GM12878 (cell line): ENCODE data around the gene CDK13. TPM values are rescaled to one million over a fixed set of nuclear protein-coding genes. Genes with fewer than 3 reads are reported as not detected.

Experiments used
- ATAC-seq: fragments of 200-7000 bp; cut with Tn5 transposase; 3 replicates; pipeline ENCODE4 v1.9.1; 2020; ENCODE audit warnings: mild to moderate bottlenecking, moderate library complexity
- BruUV-seq: library from RNA; stranded (reverse); fragments of 400-500 nt; replicated peaks from 2 replicates; lab custom pipeline; 2021; lab: Mats Ljungman, UMichigan
- CTCF ChIA-PET: fragments of 300-600 bp; sonication (Branson Sonifier 250); formaldehyde crosslinking; extraction: SDS; loops from one replicate; lab custom pipeline; 2021; ENCODE audit warnings: inconsistent platforms; lab: Yijun Ruan, JAX
- POLR2A ChIA-PET: fragments of 350-600 bp; formaldehyde crosslinking; extraction: SDS; loops from one replicate; lab custom pipeline; 2021; ENCODE audit warnings: inconsistent platforms; lab: Charles Lee
- RAD21 ChIA-PET: fragments of 300-600 bp; sonication (Branson Sonifier 250); formaldehyde crosslinking; loops from one replicate; lab custom pipeline; 2023; ENCODE audit warnings: antibody characterized with exemption; ENCODE audit not compliant: unreplicated experiment; lab: Charles Lee
- SMC1A ChIA-PET: fragments of 300-600 bp; sonication (Branson Sonifier 250); formaldehyde crosslinking; loops from one replicate; lab custom pipeline; 2023; ENCODE audit not compliant: unreplicated experiment, uncharacterized antibody; lab: Charles Lee
- DNase-seq: peaks from one replicate; pipeline ENCODE4 v3.0.0-alpha.2; 2011; ENCODE audit warnings: low read depth, low spot score
- FAIRE-seq: peaks from 3 replicates; lab custom pipeline; 2011; peaks lifted over from hg19 to GRCh38; lab: Jason Lieb, UNC
- H2AFZ ChIP-seq: 2 replicates; pipeline ENCODE4 v1.6.0; 2011; ENCODE audit warnings: low read depth, low read length, control low read depth; ENCODE audit not compliant: control insufficient read depth
- H3K27ac ChIP-seq: 2 replicates; pipeline ENCODE4 v1.5.1; 2011; ENCODE audit warnings: control low read depth; ENCODE audit not compliant: control insufficient read depth, insufficient read depth
- H3K27me3 ChIP-seq, 2 experiments: replicated peaks in 1 of 2; 2 replicates each; pipeline versions ENCODE4 v1.6.0 to v1.6.1; 2011; ENCODE audit warnings: low read length in 1 of 2; ENCODE audit not compliant: control insufficient read depth in 2 of 2, insufficient read depth in 2 of 2
- H3K36me3 ChIP-seq, 2 experiments: 2 replicates each; pipeline ENCODE4 v1.5.1; 2011; ENCODE audit warnings: low read length in 1 of 2; ENCODE audit not compliant: control insufficient read depth in 2 of 2, insufficient read depth in 2 of 2
- H3K4me1 ChIP-seq: 2 replicates; pipeline ENCODE4 v1.6.1; 2011; ENCODE audit warnings: mild to moderate bottlenecking, low read length, moderate library complexity, mixed read lengths; ENCODE audit not compliant: control insufficient read depth, insufficient read depth
- H3K4me2 ChIP-seq: 2 replicates; pipeline ENCODE4 v1.6.0; 2011; ENCODE audit warnings: control low read depth; ENCODE audit not compliant: control insufficient read depth, insufficient read depth
- H3K4me3 ChIP-seq: fragments of 200-600 bp; sonication (generic); 2 replicates; pipeline ENCODE4 v1.5.1; 2016
- H3K79me2 ChIP-seq: 2 replicates; pipeline ENCODE4 v1.6.0; 2011; ENCODE audit warnings: low read length; ENCODE audit not compliant: control insufficient read depth, insufficient read depth
- H3K9ac ChIP-seq: 2 replicates; pipeline ENCODE4 v1.8.0; 2011; ENCODE audit warnings: low read length, control low read depth, mixed read lengths; ENCODE audit not compliant: control insufficient read depth, insufficient read depth
- H3K9me3 ChIP-seq: replicated peaks from 3 replicates; pipeline ENCODE4 v1.5.1; 2011; ENCODE audit warnings: mild to moderate bottlenecking, low read length; ENCODE audit not compliant: control insufficient read depth, insufficient read depth
- H4K20me1 ChIP-seq: 2 replicates; pipeline ENCODE4 v1.6.0; 2011; ENCODE audit not compliant: control insufficient read depth, insufficient read depth
- NBN ChIP-seq: fragments of 450-650 bp; IDR thresholded peaks from 2 replicates; pipeline ENCODE4 v1.6.1; 2016
- NR2F1 ChIP-seq: fragments of 450-650 bp; conservative IDR thresholded peaks from 2 replicates; pipeline ENCODE4 v1.6.1; 2017; ENCODE audit warnings: mild to moderate bottlenecking
- PAX8 ChIP-seq: fragments of 450-650 bp; IDR thresholded peaks from 2 replicates; pipeline ENCODE4 v1.6.1; 2017; ENCODE audit warnings: mild to moderate bottlenecking, moderate library complexity
- POLR2A ChIP-seq: IDR thresholded peaks from 2 replicates; pipeline ENCODE4 v1.6.1; 2011; ENCODE audit warnings: low read depth, mild to moderate bottlenecking, low read length
- SIN3A ChIP-seq: IDR thresholded peaks from 2 replicates; pipeline ENCODE4 v1.6.1; 2012; ENCODE audit warnings: low read depth, low read length, improper control_type of control experiment
- SPI1 ChIP-seq: IDR thresholded peaks from 2 replicates; pipeline ENCODE4 v1.6.1; 2011; ENCODE audit warnings: low read depth, mild to moderate bottlenecking, low read length, moderate library complexity, borderline replicate concordance; ENCODE audit not compliant: insufficient read depth
- WGBS: methylation state at CpG from one replicate; pipeline ENCODE4 v1.1.6; 2016; ENCODE audit warnings: low lambda C conversion rate; ENCODE audit not compliant: insufficient replicate concordance, insufficient coverage; ENCODE audit errors: missing lambda C conversion rate; 5-methylcytosine and 5-hydroxymethylcytosine counted together
- in situ Hi-C: fragments of 300-500 bp; cut with MboI; formaldehyde crosslinking; loops from 9 replicates; pipeline ENCODE4 v1.14.3; 2018; ENCODE audit warnings: mixed read lengths
- intact Hi-C: fragments of 100-400 bp; cut with micrococcal nuclease; formaldehyde crosslinking; loops from one replicate; pipeline ENCODE4 v1.14.2; 2022; ENCODE audit not compliant: unreplicated experiment
- polyA plus RNA-seq, 11 experiments: library from polyadenylated mRNA; depleted of rRNA in 4 of 11; unstranded in 6 of 11; stranded (reverse) in 5 of 11; fragments of >200 nt; fragmentation: Nextera tagmentation in 4 of 11; fragmentation: Illumina TruSeq in 1 of 11; extraction: Ambion mirVana in 4 of 11; extraction: Trizol in 1 of 11; gene quantifications; 1 replicate in 1 of 11; 2 replicates in 10 of 11; pipeline versions ENCODE4 v1.2.1 to v1.2.3, GENCODE V29; 2011 to 2016; ENCODE audit warnings: inconsistent platforms in 2 of 11, missing spikeins in 2 of 11, low read depth in 1 of 11
- total RNA-seq, 4 experiments: library from RNA; depleted of rRNA in 3 of 4; stranded (reverse); fragments of >200 nt in 3 of 4; fragmentation: Illumina TruSeq in 1 of 4; extraction: Trizol in 1 of 4; gene quantifications; 2 replicates each; pipeline versions ENCODE4 v1.2.1 to v1.2.3, GENCODE V29; 2013 to 2021
- TF ChIP-seq, protein P1 (sequence below): IDR thresholded peaks from 2 replicates; pipeline ENCODE4 v1.6.1; 2012; ENCODE audit warnings: low read depth, low read length, improper control_type of control experiment

CDK13 gene
- total and polyA plus RNA-seq, 10 of the 15 experiments (the other 5 are each of a cell fraction or from before 2014, with no cell fraction given): 10.8 to 44.4 (median 28.0) TPM

GRCh38 chr7:39936761-39937160, 13.3 kb upstream of the CDK13 start (continued):
- TF ChIP-seq NR2F1 (no peak), SIN3A (no peak), NBN (no peak), PAX8 (no peak)
- TF ChIP-seq, protein P1, sequence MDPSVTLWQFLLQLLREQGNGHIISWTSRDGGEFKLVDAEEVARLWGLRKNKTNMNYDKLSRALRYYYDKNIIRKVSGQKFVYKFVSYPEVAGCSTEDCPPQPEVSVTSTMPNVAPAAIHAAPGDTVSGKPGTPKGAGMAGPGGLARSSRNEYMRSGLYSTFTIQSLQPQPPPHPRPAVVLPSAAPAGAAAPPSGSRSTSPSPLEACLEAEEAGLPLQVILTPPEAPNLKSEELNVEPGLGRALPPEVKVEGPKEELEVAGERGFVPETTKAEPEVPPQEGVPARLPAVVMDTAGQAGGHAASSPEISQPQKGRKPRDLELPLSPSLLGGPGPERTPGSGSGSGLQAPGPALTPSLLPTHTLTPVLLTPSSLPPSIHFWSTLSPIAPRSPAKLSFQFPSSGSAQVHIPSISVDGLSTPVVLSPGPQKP: no peak

DNA sequence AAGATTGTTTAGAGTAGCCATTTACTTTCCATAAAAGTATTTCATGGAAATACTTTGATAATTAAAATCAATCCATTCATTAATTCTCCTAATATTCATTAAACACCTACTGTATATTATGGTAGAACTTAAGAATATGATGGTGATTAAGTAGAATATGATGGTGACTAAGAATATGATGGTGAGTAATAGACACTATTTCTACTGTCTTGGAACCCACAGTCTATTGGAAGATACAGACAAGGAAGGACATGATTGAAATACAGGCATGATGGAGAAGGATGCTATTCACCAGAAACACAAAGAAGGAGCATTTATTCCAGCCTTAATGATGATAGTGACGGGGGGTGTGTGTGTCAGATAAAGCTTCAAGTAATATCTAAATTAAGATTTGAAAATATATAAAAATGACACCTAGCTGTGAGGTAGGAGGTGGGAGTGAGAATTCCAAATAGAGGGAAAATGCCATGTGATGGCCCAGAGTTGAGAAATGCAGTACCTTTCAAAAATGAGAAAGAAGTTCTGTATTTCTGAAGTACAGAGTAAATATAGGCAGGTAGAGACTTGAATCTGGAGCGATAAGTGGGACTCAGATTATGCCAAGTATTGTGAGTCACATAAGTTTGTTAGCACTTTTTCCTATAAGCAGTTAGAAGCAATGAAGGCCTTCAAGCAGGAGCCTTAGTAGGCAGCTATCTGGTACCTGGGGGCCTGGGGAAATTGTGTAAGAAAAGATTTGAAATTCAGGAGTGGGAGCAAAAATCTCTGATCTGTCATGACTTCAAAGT, 12.5 kb upstream of the CDK13 start:
- Histone ChIP-seq H3K9ac (no peak overlapping the region), H3K4me2 (no peak overlapping the region), H2AFZ (no peak overlapping the region), H3K27ac (no peak overlapping the region), H3K79me2 (no peaks in the 10 kb centered on the region)
- RAD21 ChIA-PET: no interaction called here
- 45% methylated on average over 2 of the region's 2 CpGs for WGBS
- in situ Hi-C loops: no loop called here
- no peak for TF ChIP-seq SPI1
- TF ChIP-seq POLR2A: no peak
- TF ChIP-seq, all 136 proteins: peak for 0
- FAIRE-seq (no peak), DNase-seq (no peak), ATAC-seq (no peak)
- H3K4me3 ChIP-seq: no peak overlapping the region
- no peaks in the 10 kb centered on the region for H3K36me3 ChIP-seq
- H4K20me1 ChIP-seq: no peaks in the 10 kb centered on the region
- no peaks in the 10 kb centered on the region for H3K4me1 ChIP-seq
- ChIA-PET SMC1A (interaction anchor here (1.8 kb wide), 1 partner anchor 23 kb away, joined by 5 read pairs; no protein-coding TSS in a partner anchor), CTCF (interaction anchor here (0.6 kb wide), 1 partner anchor 41 kb away, joined by 3 read pairs; no protein-coding TSS in a partner anchor), POLR2A (interaction anchor here (0.6 kb wide), 2 partner anchors 913 to 974 kb away, joined by 3 read pairs; no protein-coding TSS in a partner anchor)
- no peaks in the 10 kb centered on the region for H3K9me3 ChIP-seq
- BruUV-seq: no TSS peak
- H3K27me3 ChIP-seq: no peaks in the 10 kb centered on the region
- intact Hi-C loops: no loop called here
